ENCODE data around the gene EBP. TPM values are rescaled to one million over a fixed set of nuclear protein-coding genes. Genes with fewer than 3 reads are reported as not detected.

Gene EBP
- total RNA-seq, 1 donor: 45.6 TPM

DNA sequence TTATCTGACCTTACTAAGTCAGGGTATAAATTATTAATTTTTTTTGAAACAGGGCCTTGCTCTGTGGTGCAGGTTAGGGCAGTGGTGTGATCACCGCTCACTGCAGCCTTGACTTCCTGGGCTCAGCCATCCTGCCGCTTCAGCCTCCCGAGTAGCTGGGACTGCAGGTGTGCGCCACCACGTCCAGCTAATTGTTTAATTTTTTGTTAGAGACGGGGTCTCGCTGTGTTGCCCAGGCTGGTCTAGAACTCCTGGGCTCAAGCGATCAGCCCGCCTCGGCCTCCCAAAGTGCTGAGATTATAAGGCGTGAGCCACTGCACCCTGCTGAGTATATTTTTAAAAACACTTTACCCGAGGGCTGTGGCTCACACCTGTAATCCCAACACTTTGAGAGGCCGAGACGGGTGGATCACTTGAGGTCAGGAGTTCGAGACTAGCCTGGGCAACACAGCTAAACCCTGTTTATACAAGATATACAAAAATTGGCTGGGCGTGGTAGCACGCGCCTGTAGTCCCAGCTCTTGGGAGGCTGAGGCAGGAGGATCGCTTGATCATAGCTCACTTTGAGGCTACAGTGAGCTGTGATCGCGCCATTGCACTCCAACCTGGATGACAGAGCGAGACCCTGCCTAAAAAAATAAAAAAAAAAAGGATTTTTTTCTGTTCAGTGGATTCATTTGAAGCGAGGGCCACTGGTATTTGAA lies 17.2 kb downstream of the EBP start:
- H3K27ac ChIP-seq (ENCODE audit: low read depth, low read length): peak overlapping the region; percentile 37

DNA sequence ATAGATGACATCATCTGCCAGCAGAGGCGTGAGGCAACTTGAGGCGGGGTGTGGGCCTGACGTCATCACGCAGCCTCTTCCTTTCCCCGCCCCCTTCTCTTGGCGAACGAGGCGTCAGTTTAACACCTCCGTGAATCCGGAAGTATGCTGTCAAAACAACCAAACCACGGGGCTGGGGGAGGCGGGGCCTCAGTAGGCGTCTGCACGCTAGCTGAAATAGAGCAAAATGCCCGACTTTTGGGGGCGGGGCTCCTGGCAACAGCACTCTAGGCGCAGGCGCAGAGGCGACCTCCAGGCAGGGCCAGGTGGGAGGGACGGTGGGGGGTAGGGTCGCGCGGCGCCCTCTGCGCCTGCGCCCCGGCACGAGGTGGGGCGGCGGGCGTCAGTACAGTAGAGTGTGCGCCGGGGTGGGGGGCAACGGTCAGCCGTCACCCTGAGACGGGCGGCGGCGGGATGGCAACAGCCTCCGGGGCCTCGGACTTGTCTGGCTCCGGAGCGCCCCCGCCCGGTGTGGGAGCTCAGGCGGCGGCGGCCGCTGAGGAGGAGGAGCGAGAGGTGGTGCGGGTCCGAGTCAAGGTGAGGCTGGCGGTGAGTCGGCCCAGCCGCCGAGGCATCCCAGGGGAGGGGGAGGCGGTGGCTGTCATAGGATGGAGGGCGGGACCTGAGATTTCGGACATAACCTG lies 17.9 kb downstream of the EBP start, which contains the start of gene TBC1D25:
TBC1D25 (plus strand) TSS at position 370 of the 683 bp plus-strand sequence; CDS start at position 454, 84 bp downstream.
- Histone ChIP-seq H3K4me1 (ENCODE audit: insufficient read depth, low read length) (peaks cover 14% of the 10 kb centered on the region), H3K36me3 (ENCODE audit: insufficient read depth, low read length) (no peaks in the 10 kb centered on the region), H3K4me2 (ENCODE audit: insufficient read depth, low read length) (peak within 1 kb of the TSS; percentile 76), H3K79me2 (ENCODE audit: insufficient read depth, low read length) (peaks cover 15% of the 10 kb centered on the region), H3K27me3 (ENCODE audit: insufficient read depth, low read length) (no peaks in the 10 kb centered on the region), H3K27ac (ENCODE audit: low read depth, low read length) (peak within 1 kb of the TSS; percentile 74), H3K9me3 (ENCODE audit: low read depth, low read length) (no peaks in the 10 kb centered on the region), H2AFZ (ENCODE audit: low read length) (peak within 1 kb of the TSS; percentile 75), H3K4me3 (ENCODE audit: insufficient read depth, low read length) (peak within 1 kb of the TSS; percentile 82), H4K20me1 (ENCODE audit: insufficient read depth, low read length) (no peaks in the 10 kb centered on the region)
- TF ChIP-seq, protein P1, sequence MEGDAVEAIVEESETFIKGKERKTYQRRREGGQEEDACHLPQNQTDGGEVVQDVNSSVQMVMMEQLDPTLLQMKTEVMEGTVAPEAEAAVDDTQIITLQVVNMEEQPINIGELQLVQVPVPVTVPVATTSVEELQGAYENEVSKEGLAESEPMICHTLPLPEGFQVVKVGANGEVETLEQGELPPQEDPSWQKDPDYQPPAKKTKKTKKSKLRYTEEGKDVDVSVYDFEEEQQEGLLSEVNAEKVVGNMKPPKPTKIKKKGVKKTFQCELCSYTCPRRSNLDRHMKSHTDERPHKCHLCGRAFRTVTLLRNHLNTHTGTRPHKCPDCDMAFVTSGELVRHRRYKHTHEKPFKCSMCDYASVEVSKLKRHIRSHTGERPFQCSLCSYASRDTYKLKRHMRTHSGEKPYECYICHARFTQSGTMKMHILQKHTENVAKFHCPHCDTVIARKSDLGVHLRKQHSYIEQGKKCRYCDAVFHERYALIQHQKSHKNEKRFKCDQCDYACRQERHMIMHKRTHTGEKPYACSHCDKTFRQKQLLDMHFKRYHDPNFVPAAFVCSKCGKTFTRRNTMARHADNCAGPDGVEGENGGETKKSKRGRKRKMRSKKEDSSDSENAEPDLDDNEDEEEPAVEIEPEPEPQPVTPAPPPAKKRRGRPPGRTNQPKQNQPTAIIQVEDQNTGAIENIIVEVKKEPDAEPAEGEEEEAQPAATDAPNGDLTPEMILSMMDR (IDR thresholded peaks at IDR 0.05; ENCODE audit: extremely low read depth, low read depth, low read length): peak; percentile 29
- peak; percentile 93 for DNase-seq (ENCODE audit: insufficient read length, low spot score, missing footprints)

More for the DNA sequence above, 17.2 kb downstream of the EBP start:
- Histone ChIP-seq H3K36me3 (ENCODE audit: insufficient read depth, low read length) (no peaks in the 10 kb centered on the region), H3K4me1 (ENCODE audit: insufficient read depth, low read length) (peaks cover 14% of the 10 kb centered on the region), H4K20me1 (ENCODE audit: insufficient read depth, low read length) (no peaks in the 10 kb centered on the region), H3K79me2 (ENCODE audit: insufficient read depth, low read length) (peaks cover 15% of the 10 kb centered on the region), H3K9me3 (ENCODE audit: low read depth, low read length) (no peaks in the 10 kb centered on the region), H3K27me3 (ENCODE audit: insufficient read depth, low read length) (no peaks in the 10 kb centered on the region), H3K4me2 (ENCODE audit: insufficient read depth, low read length) (peak overlapping the region; percentile 76), H2AFZ (ENCODE audit: low read length) (no peak overlapping the region), H3K4me3 (ENCODE audit: insufficient read depth, low read length) (peak overlapping the region; percentile 82)
- TF ChIP-seq, protein P1 (IDR thresholded peaks at IDR 0.05; ENCODE audit: extremely low read depth, low read depth, low read length): no peak
- DNase-seq (ENCODE audit: insufficient read length, low spot score, missing footprints): no peak

DNA sequence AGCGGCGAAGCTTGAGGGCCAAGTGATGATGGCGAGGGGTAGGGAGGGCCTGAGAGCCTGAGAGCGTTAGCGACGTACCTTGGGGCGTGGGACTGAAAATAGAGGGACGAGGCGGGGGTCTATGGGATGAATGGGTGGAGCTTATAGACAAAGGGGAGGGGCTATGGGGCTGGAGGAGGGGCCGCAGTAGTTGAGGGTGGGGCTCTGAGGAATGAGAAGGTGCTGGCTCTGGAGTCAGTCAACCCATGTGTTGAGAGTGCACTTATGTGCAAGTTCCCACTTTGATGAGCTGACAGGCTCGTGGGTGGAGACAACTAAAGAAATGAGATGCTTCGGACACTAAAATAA lies 18.4 kb downstream of the EBP start:
- Histone ChIP-seq H3K27ac (ENCODE audit: low read depth, low read length) (peak overlapping the region; percentile 74), H3K4me2 (ENCODE audit: insufficient read depth, low read length) (peak overlapping the region; percentile 76), H3K9me3 (ENCODE audit: low read depth, low read length) (no peaks in the 10 kb centered on the region), H3K36me3 (ENCODE audit: insufficient read depth, low read length) (no peaks in the 10 kb centered on the region), H3K4me3 (ENCODE audit: insufficient read depth, low read length) (peak overlapping the region; percentile 82), H2AFZ (ENCODE audit: low read length) (peak overlapping the region; percentile 75), H3K79me2 (ENCODE audit: insufficient read depth, low read length) (peaks cover 15% of the 10 kb centered on the region), H3K27me3 (ENCODE audit: insufficient read depth, low read length) (no peaks in the 10 kb centered on the region), H3K4me1 (ENCODE audit: insufficient read depth, low read length) (peaks cover 14% of the 10 kb centered on the region), H4K20me1 (ENCODE audit: insufficient read depth, low read length) (no peaks in the 10 kb centered on the region)
- TF ChIP-seq, protein P1 (IDR thresholded peaks at IDR 0.05; ENCODE audit: extremely low read depth, low read depth, low read length): no peak
- DNase-seq (ENCODE audit: insufficient read length, low spot score, missing footprints): no peak

DNA sequence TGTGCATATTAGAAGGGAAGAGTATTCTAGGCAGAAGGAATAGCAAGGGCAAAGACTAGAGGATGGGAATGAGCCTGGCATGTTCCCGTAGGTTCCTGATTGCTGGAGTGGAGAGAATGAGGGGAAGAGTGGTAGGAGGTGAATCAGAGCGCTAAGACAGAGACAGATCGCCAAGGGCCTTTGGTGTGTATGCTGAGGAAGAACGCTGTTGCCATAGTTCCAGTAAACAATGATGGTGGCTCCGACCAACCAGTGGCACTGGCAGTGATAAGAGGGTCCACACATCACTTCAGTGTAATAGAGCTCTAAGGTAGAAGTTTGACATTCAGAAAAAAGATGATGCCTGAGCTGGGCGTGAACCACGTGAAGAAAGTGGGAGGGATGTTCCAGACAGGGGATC lies 18.9 kb downstream of the EBP start:
- peaks cover 15% of the 10 kb centered on the region for H3K79me2 ChIP-seq (ENCODE audit: insufficient read depth, low read length)

More for the DNA sequence above, 18.9 kb downstream of the EBP start:
- TF ChIP-seq, protein P1 (IDR thresholded peaks at IDR 0.05; ENCODE audit: extremely low read depth, low read depth, low read length): no peak
- Histone ChIP-seq H3K4me2 (ENCODE audit: insufficient read depth, low read length) (peak overlapping the region; percentile 76), H3K27me3 (ENCODE audit: insufficient read depth, low read length) (no peaks in the 10 kb centered on the region), H3K27ac (ENCODE audit: low read depth, low read length) (no peak overlapping the region), H3K36me3 (ENCODE audit: insufficient read depth, low read length) (no peaks in the 10 kb centered on the region), H3K9me3 (ENCODE audit: low read depth, low read length) (no peaks in the 10 kb centered on the region), H3K4me3 (ENCODE audit: insufficient read depth, low read length) (peak overlapping the region; percentile 82), H2AFZ (ENCODE audit: low read length) (no peak overlapping the region), H4K20me1 (ENCODE audit: insufficient read depth, low read length) (no peaks in the 10 kb centered on the region), H3K4me1 (ENCODE audit: insufficient read depth, low read length) (peaks cover 14% of the 10 kb centered on the region)
- no peak for DNase-seq (ENCODE audit: insufficient read length, low spot score, missing footprints)
